ENCODE measurements around the gene DENND2A.

DENND2A gene, protein sequence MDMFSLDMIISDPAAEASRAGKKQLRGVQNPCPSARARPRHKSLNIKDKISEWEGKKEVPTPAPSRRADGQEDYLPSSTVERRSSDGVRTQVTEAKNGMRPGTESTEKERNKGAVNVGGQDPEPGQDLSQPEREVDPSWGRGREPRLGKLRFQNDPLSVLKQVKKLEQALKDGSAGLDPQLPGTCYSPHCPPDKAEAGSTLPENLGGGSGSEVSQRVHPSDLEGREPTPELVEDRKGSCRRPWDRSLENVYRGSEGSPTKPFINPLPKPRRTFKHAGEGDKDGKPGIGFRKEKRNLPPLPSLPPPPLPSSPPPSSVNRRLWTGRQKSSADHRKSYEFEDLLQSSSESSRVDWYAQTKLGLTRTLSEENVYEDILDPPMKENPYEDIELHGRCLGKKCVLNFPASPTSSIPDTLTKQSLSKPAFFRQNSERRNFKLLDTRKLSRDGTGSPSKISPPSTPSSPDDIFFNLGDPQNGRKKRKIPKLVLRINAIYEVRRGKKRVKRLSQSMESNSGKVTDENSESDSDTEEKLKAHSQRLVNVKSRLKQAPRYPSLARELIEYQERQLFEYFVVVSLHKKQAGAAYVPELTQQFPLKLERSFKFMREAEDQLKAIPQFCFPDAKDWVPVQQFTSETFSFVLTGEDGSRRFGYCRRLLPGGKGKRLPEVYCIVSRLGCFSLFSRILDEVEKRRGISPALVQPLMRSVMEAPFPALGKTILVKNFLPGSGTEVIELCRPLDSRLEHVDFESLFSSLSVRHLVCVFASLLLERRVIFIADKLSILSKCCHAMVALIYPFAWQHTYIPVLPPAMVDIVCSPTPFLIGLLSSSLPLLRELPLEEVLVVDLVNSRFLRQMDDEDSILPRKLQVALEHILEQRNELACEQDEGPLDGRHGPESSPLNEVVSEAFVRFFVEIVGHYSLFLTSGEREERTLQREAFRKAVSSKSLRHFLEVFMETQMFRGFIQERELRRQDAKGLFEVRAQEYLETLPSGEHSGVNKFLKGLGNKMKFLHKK

DNA sequence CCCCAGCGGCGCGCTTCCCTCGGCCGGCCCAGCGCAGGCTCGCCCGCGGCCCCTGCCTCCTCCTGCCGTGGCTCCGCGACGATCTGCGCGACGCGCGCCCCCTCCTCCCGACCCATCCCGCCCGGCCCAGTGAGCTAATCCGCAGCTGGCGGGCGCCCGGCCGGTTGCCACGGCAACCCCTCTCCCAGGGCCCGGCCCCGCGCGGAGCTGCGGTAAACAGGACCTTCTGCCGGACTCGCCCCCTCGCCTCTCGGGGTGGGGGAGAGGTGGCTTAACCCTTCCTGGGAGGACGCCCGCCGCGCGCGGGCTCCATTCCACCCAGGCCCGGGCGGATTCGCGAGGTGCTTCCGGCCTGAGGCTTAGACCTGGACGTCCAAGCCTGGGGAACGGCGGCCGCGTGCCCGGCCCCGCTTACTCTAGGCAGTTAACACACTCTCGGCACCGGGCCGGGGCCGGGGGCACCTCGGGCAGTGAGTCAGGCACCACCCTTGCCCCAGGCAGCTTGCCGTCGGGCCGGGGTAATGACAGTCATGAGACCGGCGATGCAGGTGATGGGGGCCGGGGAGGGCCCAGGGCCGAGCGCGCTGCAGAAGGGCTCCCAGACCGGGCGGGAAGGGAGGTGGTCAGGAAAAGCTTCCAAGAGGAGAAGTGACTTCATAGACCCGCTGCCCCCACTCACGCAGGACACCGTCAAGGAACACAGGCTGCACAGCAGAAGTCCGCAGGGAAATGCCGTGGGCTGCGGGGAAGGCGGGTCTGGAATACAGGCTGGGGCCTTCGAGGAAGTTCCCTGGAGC, at the start of gene DENND2A:
TSS of gene DENND2A (minus strand) at position 87 of the 797 bp plus-strand sequence. CDS start 38,416 bp downstream, outside the sequence.
- Histone ChIP-seq H3K4me1 (ENCODE audit: control insufficient read depth, insufficient read depth, low read length) (peaks cover 4% of the 10 kb centered on the region; the same call in 1 of the 2 replicates), H3K9me3 (ENCODE audit: control insufficient read depth, insufficient read depth, low read length) (no peaks in the 10 kb centered on the region), H3K36me3 (ENCODE audit: control insufficient read depth, insufficient read depth, low read length) (no peaks in the 10 kb centered on the region), H3K27ac (ENCODE audit: low read length) (no peak within 1 kb of the TSS), H3K4me3 (ENCODE audit: low read length) (peak within 1 kb of the TSS; percentile 67), H3K27me3 (ENCODE audit: control insufficient read depth, insufficient read depth, low read length) (peaks cover 2% of the 10 kb centered on the region; the same call in 1 of the 2 replicates)
- DNase-seq (ENCODE audit: low read depth, low spot score) = no peak
- no CpG with 5 or more reads among the region's 78 CpGs for WGBS (ENCODE audit: insufficient coverage, insufficient read length)

DNA sequence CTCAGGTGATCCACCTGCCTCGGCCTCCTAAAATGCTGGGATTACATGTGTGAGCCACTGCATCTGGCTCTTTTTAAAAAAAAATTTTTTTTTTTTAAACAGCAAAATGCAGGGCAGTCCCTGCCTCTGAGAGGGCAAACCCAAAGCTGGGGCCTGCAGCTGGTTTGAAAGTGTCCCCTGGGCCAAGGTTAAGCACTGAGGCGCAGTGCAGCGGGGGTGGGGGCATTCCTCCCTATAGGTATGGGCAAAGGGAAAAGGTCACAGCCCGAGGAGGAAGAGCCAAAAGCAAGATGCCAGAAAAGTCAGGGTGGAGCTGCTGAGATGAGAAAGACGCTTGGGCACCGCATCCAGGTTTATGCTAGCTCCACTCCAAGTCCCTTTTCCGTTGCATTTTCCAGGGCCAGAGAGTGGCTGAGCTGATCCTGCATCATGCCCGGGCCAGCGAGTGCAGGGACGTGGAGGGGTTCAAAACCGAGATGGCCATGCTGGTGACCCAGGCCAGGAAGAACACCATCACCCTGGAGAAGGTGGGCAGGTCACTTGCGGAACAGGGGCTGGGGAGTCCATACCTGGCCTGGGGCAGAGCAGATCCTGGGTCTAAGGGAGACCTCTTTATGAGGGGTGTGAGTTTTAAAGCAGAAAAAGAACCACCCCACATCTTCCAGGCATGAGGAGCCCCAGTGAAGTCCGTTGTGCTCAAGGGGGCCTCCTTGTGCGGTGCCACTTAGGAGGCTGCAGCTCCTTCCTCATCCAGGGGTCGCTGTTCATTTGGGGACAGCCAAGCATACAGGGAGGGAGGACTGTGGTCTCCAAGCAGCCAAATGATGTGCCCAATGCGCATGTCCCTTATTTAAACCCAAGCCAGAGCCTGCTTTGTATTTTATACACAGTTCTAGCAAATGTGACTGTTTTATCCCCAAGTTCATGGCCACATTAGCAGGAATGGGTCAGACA, 48.9 kb upstream of the DENND2A start:
- WGBS (ENCODE audit: insufficient coverage, insufficient read length) = no CpG with 5 or more reads among the region's 16 CpGs
- H3K9me3 ChIP-seq (ENCODE audit: control insufficient read depth, insufficient read depth, low read length) = no peaks in the 10 kb centered on the region
- no peaks in the 10 kb centered on the region for H3K36me3 ChIP-seq (ENCODE audit: control insufficient read depth, insufficient read depth, low read length)
- no peak overlapping the region for H3K27ac ChIP-seq (ENCODE audit: low read length)
- DNase-seq (ENCODE audit: low read depth, low spot score) = no peak
- no peaks in the 10 kb centered on the region for H3K4me1 ChIP-seq (ENCODE audit: control insufficient read depth, insufficient read depth, low read length)
- H3K4me3 ChIP-seq (ENCODE audit: low read length) = no peak overlapping the region
- H3K27me3 ChIP-seq (ENCODE audit: control insufficient read depth, insufficient read depth, low read length) = no peaks in the 10 kb centered on the region

DNA sequence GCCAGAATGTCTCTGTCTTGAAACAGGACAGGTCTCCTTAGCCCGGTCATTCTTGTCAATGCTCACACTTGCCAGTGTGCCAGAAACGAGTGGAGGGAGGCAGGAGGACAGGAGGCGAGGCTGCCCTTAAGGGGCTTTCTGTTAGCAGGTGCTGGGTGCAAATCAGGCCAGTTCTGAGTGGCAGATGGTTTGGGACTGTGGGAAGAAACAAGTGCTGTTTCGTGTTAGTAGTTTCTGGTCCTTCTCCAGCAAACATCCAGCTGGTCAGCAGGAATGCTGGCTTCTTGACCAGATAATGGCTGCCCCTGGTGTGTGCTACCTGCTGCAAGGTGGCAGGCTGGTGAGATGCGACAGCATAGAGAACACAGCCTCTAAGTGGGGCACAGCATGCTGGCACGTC, 47.7 kb upstream of the DENND2A start:
- DNase-seq (ENCODE audit: low read depth, low spot score) = no peak
- H3K36me3 ChIP-seq (ENCODE audit: control insufficient read depth, insufficient read depth, low read length) = no peaks in the 10 kb centered on the region
- H3K27ac ChIP-seq (ENCODE audit: low read length) = no peak overlapping the region
- no CpG with 5 or more reads among the region's 6 CpGs for WGBS (ENCODE audit: insufficient coverage, insufficient read length)
- no peaks in the 10 kb centered on the region for H3K27me3 ChIP-seq (ENCODE audit: control insufficient read depth, insufficient read depth, low read length)
- H3K4me3 ChIP-seq (ENCODE audit: low read length) = no peak overlapping the region
- H3K4me1 ChIP-seq (ENCODE audit: control insufficient read depth, insufficient read depth, low read length) = no peaks in the 10 kb centered on the region
- no peaks in the 10 kb centered on the region for H3K9me3 ChIP-seq (ENCODE audit: control insufficient read depth, insufficient read depth, low read length)

DNA sequence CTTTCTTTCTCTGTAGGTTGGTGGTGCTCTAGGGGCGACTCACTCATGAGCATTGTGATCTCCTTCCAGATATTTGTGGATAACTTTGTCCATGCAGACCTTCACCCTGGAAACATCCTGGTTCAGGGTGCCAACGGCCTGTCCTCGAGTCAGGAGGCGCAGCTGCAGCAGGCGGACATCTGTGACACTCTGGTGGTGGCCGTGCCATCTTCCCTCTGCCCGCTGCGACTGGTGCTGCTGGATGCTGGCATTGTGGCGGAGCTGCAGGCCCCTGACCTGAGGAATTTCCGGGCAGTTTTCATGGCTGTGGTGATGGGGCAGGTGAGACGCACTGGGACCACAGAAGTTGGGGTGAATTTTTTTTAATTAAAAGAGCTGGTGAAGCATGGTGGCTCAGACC, 46.3 kb upstream of the DENND2A start:
- no CpG with 5 or more reads among the region's 11 CpGs for WGBS (ENCODE audit: insufficient coverage, insufficient read length)
- no peak for DNase-seq (ENCODE audit: low read depth, low spot score)
- Histone ChIP-seq H3K27me3 (ENCODE audit: control insufficient read depth, insufficient read depth, low read length) (no peaks in the 10 kb centered on the region), H3K27ac (ENCODE audit: low read length) (no peak overlapping the region), H3K4me3 (ENCODE audit: low read length) (no peak overlapping the region), H3K4me1 (ENCODE audit: control insufficient read depth, insufficient read depth, low read length) (no peaks in the 10 kb centered on the region), H3K36me3 (ENCODE audit: control insufficient read depth, insufficient read depth, low read length) (no peaks in the 10 kb centered on the region), H3K9me3 (ENCODE audit: control insufficient read depth, insufficient read depth, low read length) (no peaks in the 10 kb centered on the region)

DNA sequence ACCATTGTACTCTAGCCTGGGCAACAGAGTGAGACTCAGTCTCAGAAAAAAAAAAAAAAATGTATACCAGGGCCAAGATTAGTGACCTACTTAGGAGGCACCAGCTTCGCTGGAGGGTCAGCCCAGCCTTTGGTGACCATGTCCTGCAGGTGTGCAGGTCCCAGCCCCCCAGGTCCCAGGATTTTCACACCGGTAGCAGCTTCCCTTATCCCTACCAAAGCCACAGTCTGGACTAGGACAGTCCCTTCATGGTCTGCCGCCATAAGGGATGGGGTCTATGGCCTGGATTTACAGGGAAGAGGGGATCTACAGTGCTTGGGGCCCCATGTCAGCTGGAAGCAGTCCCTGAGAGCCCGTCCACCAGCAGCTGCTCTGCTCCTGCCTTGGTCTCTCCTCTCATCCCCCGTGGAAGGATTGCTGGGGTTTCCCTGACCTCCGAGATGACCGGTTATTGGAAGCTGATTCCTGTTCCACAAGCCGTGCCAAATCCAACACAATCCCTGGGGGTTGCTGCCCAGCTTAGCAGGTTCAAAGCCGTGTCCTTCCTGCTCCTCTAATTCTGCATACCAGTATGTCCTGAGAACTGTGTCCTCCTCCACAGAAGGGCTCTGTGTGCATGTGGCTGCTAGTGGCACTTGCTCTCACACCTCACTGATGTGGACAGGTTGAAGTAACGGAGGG, 44.9 kb upstream of the DENND2A start:
- H3K27me3 ChIP-seq (ENCODE audit: control insufficient read depth, insufficient read depth, low read length) = no peaks in the 10 kb centered on the region
- WGBS (ENCODE audit: insufficient coverage, insufficient read length) = no CpG with 5 or more reads among the region's 10 CpGs
- no peak overlapping the region for H3K27ac ChIP-seq (ENCODE audit: low read length)
- no peaks in the 10 kb centered on the region for H3K4me1 ChIP-seq (ENCODE audit: control insufficient read depth, insufficient read depth, low read length)
- no peaks in the 10 kb centered on the region for H3K36me3 ChIP-seq (ENCODE audit: control insufficient read depth, insufficient read depth, low read length)
- no peak for DNase-seq (ENCODE audit: low read depth, low spot score)
- H3K4me3 ChIP-seq (ENCODE audit: low read length) = no peak overlapping the region
- H3K9me3 ChIP-seq (ENCODE audit: control insufficient read depth, insufficient read depth, low read length) = no peaks in the 10 kb centered on the region

DNA sequence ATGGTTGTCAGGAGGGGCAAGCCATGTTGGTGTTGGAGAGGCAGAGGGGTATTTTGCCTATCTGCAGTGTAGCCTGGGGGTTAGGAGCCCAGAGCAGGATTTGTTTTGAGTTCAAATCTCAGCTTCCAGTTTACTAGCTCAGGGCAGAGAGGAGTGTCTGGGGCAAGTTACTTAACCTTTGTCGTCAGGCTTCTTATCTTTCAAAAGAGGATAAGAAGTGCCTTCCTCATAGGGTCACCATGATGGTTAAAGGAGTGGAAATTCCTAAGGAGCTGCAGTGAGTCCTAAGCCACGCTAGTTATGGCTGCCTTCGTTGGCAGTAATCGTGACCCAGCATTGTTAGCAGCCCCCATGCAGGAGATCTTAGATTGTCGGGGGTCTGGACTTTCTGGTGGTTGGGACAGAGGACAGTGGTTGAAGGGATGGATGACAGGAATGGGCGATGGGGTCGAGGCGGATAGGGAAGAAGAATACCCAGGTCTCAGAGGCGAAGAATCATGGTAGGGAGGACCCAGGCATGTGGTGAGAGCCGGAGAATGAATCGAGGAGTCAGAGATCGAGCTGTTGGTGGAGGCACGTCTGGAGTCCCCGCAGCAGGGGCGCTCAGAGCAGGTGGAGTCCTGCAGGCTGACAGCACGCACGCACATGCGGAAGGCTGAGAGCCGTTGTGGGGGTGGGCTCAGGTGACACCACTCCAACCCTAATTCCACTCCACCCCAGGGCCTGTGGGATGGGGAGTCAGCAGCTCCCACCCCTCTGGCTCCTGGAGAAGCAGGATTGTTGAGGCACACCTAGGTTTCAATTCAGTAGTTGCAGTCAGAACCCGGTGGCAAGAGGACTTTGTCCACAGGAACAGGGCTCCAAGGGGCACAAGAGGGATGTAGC, 43.7 kb upstream of the DENND2A start:
- Histone ChIP-seq H3K4me3 (ENCODE audit: low read length) (no peak overlapping the region), H3K9me3 (ENCODE audit: control insufficient read depth, insufficient read depth, low read length) (no peaks in the 10 kb centered on the region), H3K27ac (ENCODE audit: low read length) (no peak overlapping the region), H3K27me3 (ENCODE audit: control insufficient read depth, insufficient read depth, low read length) (no peaks in the 10 kb centered on the region), H3K4me1 (ENCODE audit: control insufficient read depth, insufficient read depth, low read length) (no peaks in the 10 kb centered on the region), H3K36me3 (ENCODE audit: control insufficient read depth, insufficient read depth, low read length) (no peaks in the 10 kb centered on the region)
- WGBS (ENCODE audit: insufficient coverage, insufficient read length) = no CpG with 5 or more reads among the region's 20 CpGs
- DNase-seq (ENCODE audit: low read depth, low spot score) = no peak

DNA sequence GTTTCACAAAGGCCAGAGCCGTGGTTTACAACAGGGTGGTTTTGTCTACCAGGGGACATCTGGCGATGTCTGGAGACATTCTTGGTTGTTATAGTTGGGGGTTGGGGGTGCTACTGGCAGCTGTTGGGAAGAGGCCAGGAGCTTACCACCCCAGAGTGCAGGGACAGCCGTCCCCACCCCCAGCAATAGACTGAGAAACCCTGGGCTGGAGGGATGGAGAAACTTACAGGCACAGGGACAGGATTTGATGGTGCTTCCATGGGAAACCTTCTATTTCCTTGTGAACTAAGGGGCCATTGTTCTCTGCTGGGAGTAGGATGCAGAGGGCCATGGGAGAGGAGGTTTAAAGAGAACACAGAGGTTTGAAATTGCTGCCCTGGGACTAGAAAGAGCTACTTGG, 43.0 kb upstream of the DENND2A start:
- no CpG with 5 or more reads among the region's 3 CpGs for WGBS (ENCODE audit: insufficient coverage, insufficient read length)
- no peak for DNase-seq (ENCODE audit: low read depth, low spot score)
- Histone ChIP-seq H3K4me1 (ENCODE audit: control insufficient read depth, insufficient read depth, low read length) (no peaks in the 10 kb centered on the region), H3K27me3 (ENCODE audit: control insufficient read depth, insufficient read depth, low read length) (no peaks in the 10 kb centered on the region), H3K27ac (ENCODE audit: low read length) (no peak overlapping the region), H3K9me3 (ENCODE audit: control insufficient read depth, insufficient read depth, low read length) (no peaks in the 10 kb centered on the region), H3K36me3 (ENCODE audit: control insufficient read depth, insufficient read depth, low read length) (no peaks in the 10 kb centered on the region), H3K4me3 (ENCODE audit: low read length) (no peak overlapping the region)

DNA sequence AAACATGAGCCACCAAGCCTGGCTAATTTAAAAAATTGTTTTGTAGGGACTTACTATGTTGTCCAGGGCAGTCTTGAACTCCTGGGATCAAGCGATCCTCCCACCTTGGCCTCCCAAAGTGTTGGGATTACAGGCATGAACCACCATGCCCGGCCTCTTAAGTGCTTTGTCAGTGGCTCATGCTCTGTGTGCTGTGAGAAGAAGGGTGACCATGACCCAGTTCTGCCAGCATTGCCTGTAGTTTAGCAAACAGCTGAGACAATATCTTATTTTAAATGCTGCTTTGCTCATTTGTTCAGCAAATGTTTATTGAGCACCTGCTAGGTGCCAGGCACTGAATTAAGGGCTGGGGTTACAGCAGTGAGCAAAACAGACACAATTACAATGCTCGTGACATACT, 41.2 kb upstream of the DENND2A start:
- Histone ChIP-seq H3K4me1 (ENCODE audit: control insufficient read depth, insufficient read depth, low read length) (no peaks in the 10 kb centered on the region), H3K9me3 (ENCODE audit: control insufficient read depth, insufficient read depth, low read length) (no peaks in the 10 kb centered on the region), H3K27me3 (ENCODE audit: control insufficient read depth, insufficient read depth, low read length) (no peaks in the 10 kb centered on the region), H3K36me3 (ENCODE audit: control insufficient read depth, insufficient read depth, low read length) (no peaks in the 10 kb centered on the region), H3K27ac (ENCODE audit: low read length) (no peak overlapping the region), H3K4me3 (ENCODE audit: low read length) (no peak overlapping the region)
- no peak for DNase-seq (ENCODE audit: low read depth, low spot score)
- WGBS (ENCODE audit: insufficient coverage, insufficient read length) = no CpG with 5 or more reads among the region's 3 CpGs

Measured in iPS DF 6.9 (cell line).